ENCODE data around the gene ELFN2.

ELFN2 gene

GRCh38 chr22:37456346-37456745 lies 29.1 kb upstream of the ELFN2 start:
- Histone ChIP-seq H3K27ac (ENCODE audit: extremely low read depth, low read depth, low read length) (no peak overlapping the region), H3K4me1 (ENCODE audit: control insufficient read depth, insufficient read depth, low read length) (0 out of 2 replicates have a peak, but pooled peaks cover 4% of the 10 kb centered on the region), H3K4me3 (ENCODE audit: low read depth, low read length) (no peak overlapping the region), H3K36me3 (ENCODE audit: control insufficient read depth in 2 of 2, insufficient read depth in 1 of 2, low read length in 2 of 2) (no peaks in the 10 kb centered on the region), H3K9me3 (ENCODE audit: control insufficient read depth, insufficient read depth, low read depth, low read length) (no peaks in the 10 kb centered on the region)
- TF ChIP-seq ZNF341 (tag by site-specific recombination; IDR thresholded peaks at IDR 0.05; ENCODE audit: low read depth): no peak
- TF ChIP-seq ZSCAN30 (tag by site-specific recombination; IDR thresholded peaks at IDR 0.05): no peak
- no peak for TF ChIP-seq ZNF501 (tag by site-specific recombination; IDR thresholded peaks at IDR 0.05)
- no peak for TF ChIP-seq ZNF433 (tag by site-specific recombination; IDR thresholded peaks at IDR 0.05; ENCODE audit: low read depth)
- no peak for TF ChIP-seq ZBTB21 (tag by site-specific recombination; IDR thresholded peaks at IDR 0.05)
- no peak for TF ChIP-seq KLF17 (tag by site-specific recombination; IDR thresholded peaks at IDR 0.05)
- no peak for TF ChIP-seq IKZF3 (tag by site-specific recombination; IDR thresholded peaks at IDR 0.05)
- TF ChIP-seq ELK4 (IDR thresholded peaks at IDR 0.05; ENCODE audit: borderline replicate concordance, low read depth, low read length): no peak
- TF ChIP-seq TRIM28 (IDR thresholded peaks at IDR 0.05; ENCODE audit: borderline replicate concordance, low read length): no peak
- TF ChIP-seq ZNF473 (tag by site-specific recombination; IDR thresholded peaks at IDR 0.05): no peak
- no peak for TF ChIP-seq TSHZ1 (tag by site-specific recombination; IDR thresholded peaks at IDR 0.05; ENCODE audit: borderline replicate concordance)
- TF ChIP-seq ZNF416 (tag by site-specific recombination; IDR thresholded peaks at IDR 0.05): no peak
- no peak for TF ChIP-seq SETDB1 (IDR thresholded peaks at IDR 0.05; ENCODE audit: insufficient read length, low read length)
- TF ChIP-seq ZNF544 (tag by site-specific recombination; IDR thresholded peaks at IDR 0.05): no peak
- no peak for TF ChIP-seq TCF7L2 (IDR thresholded peaks at IDR 0.05; ENCODE audit: borderline replicate concordance, low read depth, low read length)
- TF ChIP-seq ZNF560 (tag by site-specific recombination; IDR thresholded peaks at IDR 0.05; ENCODE audit: borderline replicate concordance): no peak
- no peak for TF ChIP-seq ZBTB11 (tag by site-specific recombination; conservative IDR thresholded peaks at IDR 0.05; ENCODE audit: low read depth)
- no peak for TF ChIP-seq ZSCAN18 (tag by site-specific recombination; IDR thresholded peaks at IDR 0.05)
- no peak for TF ChIP-seq ZNF561 (tag by site-specific recombination; IDR thresholded peaks at IDR 0.05; ENCODE audit: borderline replicate concordance)
- TF ChIP-seq ZNF133 (tag by site-specific recombination; IDR thresholded peaks at IDR 0.05): no peak
- ChIA-PET POLR2A (interaction anchor here (0.7 to 2.2 kb wide), 3 partner anchors 24 to 140 kb away, joined by 4 to 16 read pairs (median 4); no protein-coding TSS in a partner anchor), CTCF (interaction anchor here (0.5 to 6.2 kb wide), 29 partner anchors 9 to 494 kb away, joined by 3 to 273 read pairs (median 5); no protein-coding TSS in a partner anchor)
